K562 (cell line): ENCODE measurements around the gene BPI. TPM values are rescaled to one million over a fixed set of nuclear protein-coding genes. Genes with fewer than 3 reads are reported as not detected.
A peak's percentile ranks its signal among the peaks of the same experiment; 100 is the strongest.

Experiments
- CCNT2 ChIP-seq: IDR thresholded peaks from 2 replicates; pipeline ENCODE4 v1.6.1; 2011; ENCODE audit warnings: borderline replicate concordance, low read depth, mild to moderate bottlenecking, moderate library complexity, mixed read lengths, low read length; ENCODE audit not compliant: insufficient read length; ENCODE audit errors: extremely low read depth
- HMG20B ChIP-seq: fragments of 250-450 bp; sonication (Bioruptor Pico); IDR thresholded peaks from 2 replicates; pipeline ENCODE4 v1.5.0; 2021; ENCODE audit warnings: mild to moderate bottlenecking
- KDM1A ChIP-seq, 2 experiments: fragments of 450-650 bp; IDR thresholded peaks; 2 replicates each; pipeline ENCODE4 v1.6.1; 2016; ENCODE audit warnings: mild to moderate bottlenecking in 2 of 2
- MCM3 ChIP-seq: fragments of 450-650 bp; IDR thresholded peaks from 2 replicates; pipeline ENCODE4 v1.6.1; 2016
- MYNN ChIP-seq, 2 experiments: sonication (generic); formaldehyde crosslinking in 1 of 2; IDR thresholded peaks; 2 replicates each; pipeline versions ENCODE4 v1.5.0 to v1.6.1; 2016 to 2020; ENCODE audit warnings: antibody characterized with exemption in 1 of 2, missing genetic modification reagents in 1 of 2
- SETDB1 ChIP-seq: IDR thresholded peaks from one replicate; pipeline ENCODE4 v1.6.1; 2012; ENCODE audit warnings: low read length, control low read depth, inconsistent platforms
- SRSF1 ChIP-seq: fragments of 200-400 bp; formaldehyde crosslinking; IDR thresholded peaks from 2 replicates; pipeline ENCODE4 v1.6.1; 2017; ENCODE audit warnings: mild to moderate bottlenecking, low read depth, low read length, moderate library complexity
- THRAP3 ChIP-seq: fragments of 450-650 bp; IDR thresholded peaks from 2 replicates; pipeline ENCODE4 v1.6.1; 2016; ENCODE audit warnings: mild to moderate bottlenecking, inconsistent platforms, borderline replicate concordance
- ZC3H4 ChIP-seq: sonication (generic); formaldehyde crosslinking; IDR thresholded peaks from 2 replicates; pipeline ENCODE4 v1.9.0; 2021; ENCODE audit warnings: missing genetic modification reagents, borderline replicate concordance
- polyA plus RNA-seq, 8 experiments: library from polyadenylated mRNA; depleted of rRNA in 4 of 8; stranded (reverse) in 5 of 8; unstranded in 3 of 8; fragments of >200 nt; fragmentation: Nextera tagmentation in 2 of 8; fragmentation: Illumina TruSeq in 1 of 8; extraction: Ambion mirVana in 2 of 8; extraction: Trizol in 1 of 8; gene quantifications; 2 replicates each; pipeline versions ENCODE4 v1.2.1 to v1.2.3, GENCODE V29; 2011 to 2014; ENCODE audit warnings: inconsistent platforms in 1 of 8, missing spikeins in 1 of 8
- total RNA-seq, 7 experiments: library from RNA; depleted of rRNA in 6 of 7; stranded (reverse); fragments of >200 nt in 6 of 7; fragmentation: Illumina TruSeq in 2 of 7; extraction: Trizol in 2 of 7; gene quantifications; 2 replicates each; pipeline versions ENCODE4 v1.2.1 to v1.2.3, GENCODE V29; 2011 to 2021; ENCODE audit warnings: low replicate concordance in 1 of 7
- TF ChIP-seq, protein P1 (sequence below), 2 experiments: fragments of 450-650 bp; formaldehyde crosslinking in 1 of 2; IDR thresholded peaks; 2 replicates each; pipeline versions ENCODE4 v1.4.0 to v1.6.1; 2014 to 2020; ENCODE audit warnings: mild to moderate bottlenecking in 2 of 2, borderline replicate concordance in 1 of 2, low read depth in 1 of 2
- TF ChIP-seq, protein P2 (sequence below): fragments of 250-450 bp; sonication (Bioruptor Pico); IDR thresholded peaks from 2 replicates; pipeline ENCODE4 v1.8.0; 2022; ENCODE audit warnings: inconsistent platforms
- TF ChIP-seq, protein P3 (sequence below): fragments of 250-450 bp; sonication (Bioruptor Pico); IDR thresholded peaks from 2 replicates; pipeline ENCODE4 v1.4.0; 2020

The BPI gene
- total and polyA plus RNA-seq, 9 of the 15 experiments (the other 6 are each of a cell fraction or from before 2014, with no cell fraction given) = not detected

GRCh38 chr20:38357653-38358207, 53.8 kb downstream of the BPI start (continued):
- TF ChIP-seq, protein P1, sequence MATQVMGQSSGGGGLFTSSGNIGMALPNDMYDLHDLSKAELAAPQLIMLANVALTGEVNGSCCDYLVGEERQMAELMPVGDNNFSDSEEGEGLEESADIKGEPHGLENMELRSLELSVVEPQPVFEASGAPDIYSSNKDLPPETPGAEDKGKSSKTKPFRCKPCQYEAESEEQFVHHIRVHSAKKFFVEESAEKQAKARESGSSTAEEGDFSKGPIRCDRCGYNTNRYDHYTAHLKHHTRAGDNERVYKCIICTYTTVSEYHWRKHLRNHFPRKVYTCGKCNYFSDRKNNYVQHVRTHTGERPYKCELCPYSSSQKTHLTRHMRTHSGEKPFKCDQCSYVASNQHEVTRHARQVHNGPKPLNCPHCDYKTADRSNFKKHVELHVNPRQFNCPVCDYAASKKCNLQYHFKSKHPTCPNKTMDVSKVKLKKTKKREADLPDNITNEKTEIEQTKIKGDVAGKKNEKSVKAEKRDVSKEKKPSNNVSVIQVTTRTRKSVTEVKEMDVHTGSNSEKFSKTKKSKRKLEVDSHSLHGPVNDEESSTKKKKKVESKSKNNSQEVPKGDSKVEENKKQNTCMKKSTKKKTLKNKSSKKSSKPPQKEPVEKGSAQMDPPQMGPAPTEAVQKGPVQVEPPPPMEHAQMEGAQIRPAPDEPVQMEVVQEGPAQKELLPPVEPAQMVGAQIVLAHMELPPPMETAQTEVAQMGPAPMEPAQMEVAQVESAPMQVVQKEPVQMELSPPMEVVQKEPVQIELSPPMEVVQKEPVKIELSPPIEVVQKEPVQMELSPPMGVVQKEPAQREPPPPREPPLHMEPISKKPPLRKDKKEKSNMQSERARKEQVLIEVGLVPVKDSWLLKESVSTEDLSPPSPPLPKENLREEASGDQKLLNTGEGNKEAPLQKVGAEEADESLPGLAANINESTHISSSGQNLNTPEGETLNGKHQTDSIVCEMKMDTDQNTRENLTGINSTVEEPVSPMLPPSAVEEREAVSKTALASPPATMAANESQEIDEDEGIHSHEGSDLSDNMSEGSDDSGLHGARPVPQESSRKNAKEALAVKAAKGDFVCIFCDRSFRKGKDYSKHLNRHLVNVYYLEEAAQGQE (IDR thresholded peaks at IDR 0.05; ENCODE audit: borderline replicate concordance) = no peak
- TF ChIP-seq, protein P1 (CRISPR knock-in tag; IDR thresholded peaks at IDR 0.05; ENCODE audit: low read depth) = no peak
- TF ChIP-seq KDM1A (IDR thresholded peaks at IDR 0.05) (no peak), HMG20B (CRISPR knock-in tag) (no peak), SRSF1 (no peak), THRAP3 (no peak), CCNT2 (no peak), MCM3 (no peak), SETDB1 (no peak), MYNN (IDR thresholded peaks at IDR 0.05) (0 out of 2 replicates have a peak, but pooled peaks have one; percentile 18), MYNN (CRISPR knock-in tag; IDR thresholded peaks at IDR 0.05) (no peak), ZC3H4 (no peak)
- TF ChIP-seq, protein P2, sequence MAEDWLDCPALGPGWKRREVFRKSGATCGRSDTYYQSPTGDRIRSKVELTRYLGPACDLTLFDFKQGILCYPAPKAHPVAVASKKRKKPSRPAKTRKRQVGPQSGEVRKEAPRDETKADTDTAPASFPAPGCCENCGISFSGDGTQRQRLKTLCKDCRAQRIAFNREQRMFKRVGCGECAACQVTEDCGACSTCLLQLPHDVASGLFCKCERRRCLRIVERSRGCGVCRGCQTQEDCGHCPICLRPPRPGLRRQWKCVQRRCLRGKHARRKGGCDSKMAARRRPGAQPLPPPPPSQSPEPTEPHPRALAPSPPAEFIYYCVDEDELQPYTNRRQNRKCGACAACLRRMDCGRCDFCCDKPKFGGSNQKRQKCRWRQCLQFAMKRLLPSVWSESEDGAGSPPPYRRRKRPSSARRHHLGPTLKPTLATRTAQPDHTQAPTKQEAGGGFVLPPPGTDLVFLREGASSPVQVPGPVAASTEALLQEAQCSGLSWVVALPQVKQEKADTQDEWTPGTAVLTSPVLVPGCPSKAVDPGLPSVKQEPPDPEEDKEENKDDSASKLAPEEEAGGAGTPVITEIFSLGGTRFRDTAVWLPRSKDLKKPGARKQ (CRISPR knock-in tag) = no peak
- TF ChIP-seq, protein P3, sequence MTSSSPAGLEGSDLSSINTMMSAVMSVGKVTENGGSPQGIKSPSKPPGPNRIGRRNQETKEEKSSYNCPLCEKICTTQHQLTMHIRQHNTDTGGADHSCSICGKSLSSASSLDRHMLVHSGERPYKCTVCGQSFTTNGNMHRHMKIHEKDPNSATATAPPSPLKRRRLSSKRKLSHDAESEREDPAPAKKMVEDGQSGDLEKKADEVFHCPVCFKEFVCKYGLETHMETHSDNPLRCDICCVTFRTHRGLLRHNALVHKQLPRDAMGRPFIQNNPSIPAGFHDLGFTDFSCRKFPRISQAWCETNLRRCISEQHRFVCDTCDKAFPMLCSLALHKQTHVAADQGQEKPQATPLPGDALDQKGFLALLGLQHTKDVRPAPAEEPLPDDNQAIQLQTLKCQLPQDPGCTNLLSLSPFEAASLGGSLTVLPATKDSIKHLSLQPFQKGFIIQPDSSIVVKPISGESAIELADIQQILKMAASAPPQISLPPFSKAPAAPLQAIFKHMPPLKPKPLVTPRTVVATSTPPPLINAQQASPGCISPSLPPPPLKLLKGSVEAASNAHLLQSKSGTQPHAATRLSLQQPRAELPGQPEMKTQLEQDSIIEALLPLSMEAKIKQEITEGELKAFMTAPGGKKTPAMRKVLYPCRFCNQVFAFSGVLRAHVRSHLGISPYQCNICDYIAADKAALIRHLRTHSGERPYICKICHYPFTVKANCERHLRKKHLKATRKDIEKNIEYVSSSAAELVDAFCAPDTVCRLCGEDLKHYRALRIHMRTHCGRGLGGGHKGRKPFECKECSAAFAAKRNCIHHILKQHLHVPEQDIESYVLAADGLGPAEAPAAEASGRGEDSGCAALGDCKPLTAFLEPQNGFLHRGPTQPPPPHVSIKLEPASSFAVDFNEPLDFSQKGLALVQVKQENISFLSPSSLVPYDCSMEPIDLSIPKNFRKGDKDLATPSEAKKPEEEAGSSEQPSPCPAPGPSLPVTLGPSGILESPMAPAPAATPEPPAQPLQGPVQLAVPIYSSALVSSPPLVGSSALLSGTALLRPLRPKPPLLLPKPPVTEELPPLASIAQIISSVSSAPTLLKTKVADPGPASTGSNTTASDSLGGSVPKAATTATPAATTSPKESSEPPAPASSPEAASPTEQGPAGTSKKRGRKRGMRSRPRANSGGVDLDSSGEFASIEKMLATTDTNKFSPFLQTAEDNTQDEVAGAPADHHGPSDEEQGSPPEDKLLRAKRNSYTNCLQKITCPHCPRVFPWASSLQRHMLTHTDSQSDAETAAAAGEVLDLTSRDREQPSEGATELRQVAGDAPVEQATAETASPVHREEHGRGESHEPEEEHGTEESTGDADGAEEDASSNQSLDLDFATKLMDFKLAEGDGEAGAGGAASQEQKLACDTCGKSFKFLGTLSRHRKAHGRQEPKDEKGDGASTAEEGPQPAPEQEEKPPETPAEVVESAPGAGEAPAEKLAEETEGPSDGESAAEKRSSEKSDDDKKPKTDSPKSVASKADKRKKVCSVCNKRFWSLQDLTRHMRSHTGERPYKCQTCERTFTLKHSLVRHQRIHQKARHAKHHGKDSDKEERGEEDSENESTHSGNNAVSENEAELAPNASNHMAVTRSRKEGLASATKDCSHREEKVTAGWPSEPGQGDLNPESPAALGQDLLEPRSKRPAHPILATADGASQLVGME (CRISPR knock-in tag) = no peak
